ENCODE data around the gene CDC42BPG. TPM values are rescaled to one million over a fixed set of nuclear protein-coding genes. Genes with fewer than 3 reads are reported as not detected.

CDC42BPG gene
- total RNA-seq, 1 experiment from 2014 or later: 4.1 TPM

GRCh38 chr11:64832467-64833197 is 11.8 kb downstream of the CDC42BPG start:
- ATAC-seq: no peak
- Histone ChIP-seq H3K9me3 (ENCODE audit: control insufficient read depth, insufficient read depth, low read depth, low read length) (no peaks in the 10 kb centered on the region), H3K4me3 (ENCODE audit: low read depth in 2 of 2, low read length in 2 of 2) (no peak overlapping the region), H3K4me1 (ENCODE audit: control insufficient read depth, insufficient read depth, low read length) (peaks cover 18% of the 10 kb centered on the region), H3K27me3 (ENCODE audit: control insufficient read depth, insufficient read depth, low read length) (no peaks in the 10 kb centered on the region), H3K36me3 (ENCODE audit: control insufficient read depth, insufficient read depth, low read length) (no peaks in the 10 kb centered on the region), H3K27ac (ENCODE audit: low read length) (no peak overlapping the region)
- POLR2A ChIA-PET: no interaction called here
- DNase-seq (ENCODE audit: low read depth, low spot score): no peak
- CTCF ChIA-PET: no interaction called here
- no TSS peak for BruUV-seq (replicated peaks)
- TF ChIP-seq SIN3A (IDR thresholded peaks at IDR 0.05; ENCODE audit: borderline replicate concordance, insufficient read depth, low read depth, low read length) (no peak), CTCF (IDR thresholded peaks at IDR 0.05) (no peak), REST (IDR thresholded peaks at IDR 0.05; ENCODE audit: insufficient read depth in 1 of 2, low read depth in 2 of 2, low read length in 1 of 2) (no peak), POLR2AphosphoS5 (IDR thresholded peaks at IDR 0.05; ENCODE audit: low read depth, low read length) (no peak), TCF7L2 (IDR thresholded peaks at IDR 0.05; ENCODE audit: low read depth, low read length) (no peak)
- intact Hi-C loops (cut with micrococcal nuclease; ENCODE audit: unreplicated experiment) (no loop called here), in situ Hi-C loops (cut with HindIII; ENCODE audit: low pct_unique_long_range_greater_than_20kb, low sequenced_read_pairs) (no loop called here)

GRCh38 chr11:64831411-64831891 is 13.0 kb downstream of the CDC42BPG start:
- BruUV-seq (replicated peaks): no TSS peak
- no peaks in the 10 kb centered on the region for H3K9me3 ChIP-seq (ENCODE audit: control insufficient read depth, insufficient read depth, low read depth, low read length)
- CTCF ChIA-PET: no interaction called here
- H3K36me3 ChIP-seq (ENCODE audit: control insufficient read depth, insufficient read depth, low read length): no peaks in the 10 kb centered on the region
- ATAC-seq (no peak), DNase-seq (ENCODE audit: low read depth, low spot score) (no peak)
- no peak overlapping the region for H3K27ac ChIP-seq (ENCODE audit: low read length)
- no peaks in the 10 kb centered on the region for H3K27me3 ChIP-seq (ENCODE audit: control insufficient read depth, insufficient read depth, low read length)
- POLR2A ChIA-PET: no interaction called here
- intact Hi-C loops (cut with micrococcal nuclease; ENCODE audit: unreplicated experiment): no loop called here
- peaks cover 18% of the 10 kb centered on the region for H3K4me1 ChIP-seq (ENCODE audit: control insufficient read depth, insufficient read depth, low read length)
- in situ Hi-C loops (cut with HindIII; ENCODE audit: low pct_unique_long_range_greater_than_20kb, low sequenced_read_pairs): no loop called here
- H3K4me3 ChIP-seq (ENCODE audit: low read depth in 2 of 2, low read length in 2 of 2): no peak overlapping the region
- no peak for TF ChIP-seq CTCF (IDR thresholded peaks at IDR 0.05)
- no peak for TF ChIP-seq SIN3A (IDR thresholded peaks at IDR 0.05; ENCODE audit: borderline replicate concordance, insufficient read depth, low read depth, low read length)
- no peak for TF ChIP-seq REST (IDR thresholded peaks at IDR 0.05; ENCODE audit: insufficient read depth in 1 of 2, low read depth in 2 of 2, low read length in 1 of 2)
- no peak for TF ChIP-seq TCF7L2 (IDR thresholded peaks at IDR 0.05; ENCODE audit: low read depth, low read length)
- TF ChIP-seq POLR2AphosphoS5 (IDR thresholded peaks at IDR 0.05; ENCODE audit: low read depth, low read length): no peak
